Inferior parietal cortex (tissue), 1 donor: Measurements from ENCODE around the gene ZNF614.
"Not testable (repeated sequence)": the region's sequence is repeated elsewhere in the genome, so short reads cannot be mapped to it uniquely, and the experiment has no call there.

Experiments used
- DNase-seq: peaks from one replicate; pipeline ENCODE4 v3.0.0-alpha.2; 2016; ENCODE audit errors: extremely low spot score

The ZNF614 gene

GRCh38 chr19:52028027-52028779, at the start of gene ZNF614:
ZNF614 (minus strand) TSS chr19:52028379; CDS start chr19:52025745, 2,634 bp downstream.
- peak; percentile 88 for DNase-seq

- DNase-seq, result no peak
Measured at GRCh38 chr19:52070496-52070895, 42.3 kb upstream of the ZNF614 start.

GRCh38 chr19:52069653-52070052, 41.5 kb upstream of the ZNF614 start:
- no peak for DNase-seq

GRCh38 chr19:52066258-52066863, 38.2 kb upstream of the ZNF614 start:
- no peak for DNase-seq

- DNase-seq, result no peak
Measured at GRCh38 chr19:52065399-52065798, 37.2 kb upstream of the ZNF614 start.

- DNase-seq, result not testable (repeated sequence)
Measured at GRCh38 chr19:52056480-52056879, 28.3 kb upstream of the ZNF614 start.

- not testable (repeated sequence) for DNase-seq
Measured at GRCh38 chr19:52051736-52052135, 23.6 kb upstream of the ZNF614 start.

- peak; percentile 95 for DNase-seq
Measured at GRCh38 chr19:52048555-52049501, 20.6 kb upstream of the ZNF614 start, which contains the start of gene ZNF432. ZNF432 (minus strand) TSS chr19:52048838; CDS start chr19:52046868, 1,970 bp downstream.

- DNase-seq, result no peak
Measured at GRCh38 chr19:52039169-52039568, 11.0 kb upstream of the ZNF614 start.

GRCh38 chr19:52034051-52034728, 6.0 kb upstream of the ZNF614 start:
- DNase-seq, result no peak

GRCh38 chr19:52028780-52029123, 573 bp upstream of the ZNF614 start:
- DNase-seq, result no peak

- DNase-seq, result not testable (repeated sequence)
Measured at GRCh38 chr19:52026255-52026990, 1.8 kb downstream of the ZNF614 start.

GRCh38 chr19:52024478-52024877, 3.7 kb downstream of the ZNF614 start:
- not testable (repeated sequence) for DNase-seq

GRCh38 chr19:52022193-52022592, 6.0 kb downstream of the ZNF614 start:
- DNase-seq, result no peak

GRCh38 chr19:52020506-52020905, 7.7 kb downstream of the ZNF614 start:
- no peak for DNase-seq

- no peak for DNase-seq
Measured at GRCh38 chr19:52010674-52011073, 17.5 kb downstream of the ZNF614 start.

GRCh38 chr19:52007806-52008557, 20.2 kb downstream of the ZNF614 start, which contains the start of gene ZNF615:
ZNF615 (minus strand) TSS chr19:52008211; CDS start chr19:52003711, 4,500 bp downstream.
- DNase-seq, result peak; percentile 95

- peak; percentile 22 for DNase-seq
Measured at GRCh38 chr19:52007451-52007805, 20.8 kb downstream of the ZNF614 start.

- DNase-seq, result no peak
Measured at GRCh38 chr19:51994048-51994644, 34.0 kb downstream of the ZNF614 start.

- no peak for DNase-seq
Measured at GRCh38 chr19:51993422-51993821, 34.8 kb downstream of the ZNF614 start.
